CD4-positive, alpha-beta memory T cell (primary cell): ENCODE measurements around the gene HBM. TPM values are rescaled to one million over a fixed set of nuclear protein-coding genes. Genes with fewer than 3 reads are reported as not detected.

Experiments
- CTCF ChIA-PET: fragments of 350-600 bp; sonication (Branson Sonifier 250); formaldehyde crosslinking; loops from one replicate; lab custom pipeline; 2021; ENCODE audit warnings: inconsistent platforms; ENCODE audit not compliant: partially characterized antibody; lab: Charles Lee
- POLR2A ChIA-PET: fragments of 350-600 bp; sonication (Branson Sonifier 250); formaldehyde crosslinking; loops from one replicate; lab custom pipeline; 2021; ENCODE audit not compliant: partially characterized antibody; lab: Charles Lee
- DNase-seq, 5 donors: peaks; one replicate each; pipeline versions ENCODE4 v3.0.0 to v3.0.0-alpha.2; 2020 to 2022; ENCODE audit warnings: mixed read lengths in 1 of 5
- H3K27ac ChIP-seq: one replicate; pipeline ENCODE4 v1.7.0; 2013; ENCODE audit warnings: low read depth, low read length
- H3K27me3 ChIP-seq: 2 replicates; pipeline ENCODE4 v1.7.0; 2013; ENCODE audit warnings: mild to moderate bottlenecking, low read length, moderate library complexity; ENCODE audit not compliant: insufficient read depth
- H3K36me3 ChIP-seq: 2 replicates; pipeline ENCODE4 v1.7.0; 2013; ENCODE audit warnings: mild to moderate bottlenecking, low read length, moderate library complexity; ENCODE audit not compliant: insufficient read depth
- H3K4me1 ChIP-seq: 2 replicates; pipeline ENCODE4 v1.7.0; 2013; ENCODE audit warnings: mild to moderate bottlenecking, low read length, moderate library complexity; ENCODE audit not compliant: insufficient read depth
- H3K4me3 ChIP-seq, 2 donors: one replicate each; pipeline ENCODE4 v1.7.0; 2013; ENCODE audit warnings: low read length in 2 of 2, mild to moderate bottlenecking in 1 of 2
- H3K9me3 ChIP-seq, 2 donors: one replicate each; pipeline ENCODE4 v1.7.0; 2013; ENCODE audit warnings: low read length in 2 of 2, control low read depth in 1 of 2; ENCODE audit not compliant: control insufficient read depth in 1 of 2
- H3K27ac Mint-ChIP-seq, 7 donors: one replicate each; pipeline ENCODE4 v1.8.0; 2020 to 2021; ENCODE audit warnings: mixed read lengths in 7 of 7, mild to moderate bottlenecking in 6 of 7, inconsistent platforms in 3 of 7, moderate library complexity in 3 of 7
- H3K27me3 Mint-ChIP-seq, 2 donors: one replicate each; pipeline ENCODE4 v1.8.0; 2020 to 2021; ENCODE audit warnings: mixed read lengths in 2 of 2
- H3K36me3 Mint-ChIP-seq, 2 donors: one replicate each; pipeline ENCODE4 v1.8.0; 2020 to 2021; ENCODE audit warnings: mixed read lengths in 2 of 2, inconsistent platforms in 1 of 2, mild to moderate bottlenecking in 1 of 2
- H3K4me1 Mint-ChIP-seq, 4 donors: one replicate each; pipeline ENCODE4 v1.8.0; 2020 to 2021; ENCODE audit warnings: mixed read lengths in 4 of 4, mild to moderate bottlenecking in 1 of 4
- H3K4me3 Mint-ChIP-seq, 8 donors: one replicate each; pipeline ENCODE4 v1.8.0; 2020 to 2021; ENCODE audit warnings: mixed read lengths in 8 of 8, mild to moderate bottlenecking in 7 of 8, moderate library complexity in 6 of 8, inconsistent platforms in 3 of 8
- H3K9me3 Mint-ChIP-seq, 8 donors: one replicate each; pipeline ENCODE4 v1.8.0; 2020 to 2021; ENCODE audit warnings: mixed read lengths in 8 of 8, mild to moderate bottlenecking in 5 of 8, inconsistent platforms in 3 of 8, moderate library complexity in 1 of 8
- intact Hi-C: fragments of 100-400 bp; cut with micrococcal nuclease; formaldehyde crosslinking; loops from one replicate; pipeline ENCODE4 v1.15.1; 2023
- polyA plus RNA-seq, 2 donors: library from polyadenylated mRNA; unstranded; fragments of 300-500 nt; fragmentation: Illumina TruSeq; gene quantifications; one replicate each; pipeline ENCODE4 v1.2.3, GENCODE V29; 2021
- total RNA-seq, 2 experiments: library from RNA; stranded (reverse); gene quantifications; one replicate each; pipeline ENCODE4 v1.2.3, GENCODE V29; 2021

HBM gene
- total and polyA plus RNA-seq, 4 experiments from 2014 or later, result not detected

DNA sequence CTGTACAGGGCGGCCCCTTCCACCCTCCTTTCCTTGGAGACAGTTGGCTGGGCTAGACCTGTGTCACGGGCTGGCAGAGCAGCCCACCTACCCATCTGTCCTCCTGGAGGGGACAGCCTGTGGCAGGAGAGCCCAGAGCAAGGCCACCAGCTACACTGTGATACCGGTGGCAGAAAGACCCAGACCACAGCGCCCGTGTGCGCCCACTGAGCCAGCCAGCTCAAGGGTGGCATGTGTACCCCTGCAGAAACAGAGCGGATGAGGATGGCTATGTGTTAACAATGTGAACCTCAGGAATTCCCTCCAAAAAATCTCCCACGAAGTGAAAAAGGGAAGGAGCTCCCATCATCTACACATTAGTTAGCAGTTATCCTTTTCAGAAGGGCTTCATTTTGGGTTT is 21.6 kb downstream of the HBM start:
- no peak for DNase-seq
- H3K36me3 ChIP-seq, result peaks cover 35% of the 10 kb centered on the region
- Mint-ChIP-seq H3K4me3 (no peak overlapping the region), H3K27me3 (no peaks in the 10 kb centered on the region), H3K27ac (no peak overlapping the region), H3K36me3 (peaks cover 19 to 38% of the 10 kb centered on the region in 2 donors), H3K4me1 (peaks cover 0 to 4% (median 3%) of the 10 kb centered on the region in 4 donors), H3K9me3 (peaks cover 0 to 2% (median 0%) of the 10 kb centered on the region in 8 donors)
- CTCF ChIA-PET, result interaction anchor here (0.9 kb wide), 1 partner anchor 9 kb away, joined by 3 read pairs; no protein-coding TSS in a partner anchor
- H3K27ac ChIP-seq, result no peak overlapping the region
- H3K27me3 ChIP-seq, result no peaks in the 10 kb centered on the region
- no peaks in the 10 kb centered on the region for H3K9me3 ChIP-seq
- H3K4me1 ChIP-seq, result no peaks in the 10 kb centered on the region
- intact Hi-C loops, result no loop called here
- POLR2A ChIA-PET, result no interaction called here
- no peak overlapping the region for H3K4me3 ChIP-seq

DNA sequence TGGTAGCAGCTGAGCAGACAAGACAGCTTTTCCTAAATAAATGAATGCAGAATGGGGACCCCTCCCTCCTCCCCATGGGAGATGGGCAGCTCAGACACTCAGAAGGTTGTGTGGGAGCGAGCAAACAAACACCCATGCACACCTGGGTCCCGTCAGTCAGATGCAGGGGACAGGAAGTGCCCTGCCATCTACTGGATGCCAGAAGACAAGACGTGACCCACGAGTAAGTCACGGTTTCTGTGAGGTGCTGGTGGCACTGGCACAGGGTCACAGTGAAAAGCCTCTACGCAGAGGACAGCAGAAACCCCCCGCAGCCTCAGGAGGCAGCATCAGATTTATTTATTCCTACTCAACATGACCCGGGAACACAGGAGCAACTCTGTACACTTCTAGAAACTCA is 22.9 kb downstream of the HBM start:
- Mint-ChIP-seq H3K4me1 (peaks cover 0 to 4% (median 3%) of the 10 kb centered on the region in 4 donors), H3K27me3 (no peaks in the 10 kb centered on the region), H3K9me3 (peaks cover 0 to 2% (median 0%) of the 10 kb centered on the region in 8 donors), H3K27ac (peak overlapping the region in 5 of 7 donors; percentile 22 to 78 (median 72)), H3K4me3 (no peak overlapping the region), H3K36me3 (peaks cover 24 to 47% of the 10 kb centered on the region in 2 donors)
- no peaks in the 10 kb centered on the region for H3K9me3 ChIP-seq
- ChIA-PET CTCF (interaction anchor here (0.7 to 1.2 kb wide), 2 partner anchors 123 to 138 kb away, joined by 3 to 5 read pairs; no protein-coding TSS in a partner anchor), POLR2A (no interaction called here)
- no peaks in the 10 kb centered on the region for H3K4me1 ChIP-seq
- intact Hi-C loops, result no loop called here
- H3K4me3 ChIP-seq, result no peak overlapping the region
- no peaks in the 10 kb centered on the region for H3K27me3 ChIP-seq
- no peak overlapping the region for H3K27ac ChIP-seq
- peaks cover 41% of the 10 kb centered on the region for H3K36me3 ChIP-seq
- DNase-seq, result peak in 2 of 5 donors; percentile 21 to 28

DNA sequence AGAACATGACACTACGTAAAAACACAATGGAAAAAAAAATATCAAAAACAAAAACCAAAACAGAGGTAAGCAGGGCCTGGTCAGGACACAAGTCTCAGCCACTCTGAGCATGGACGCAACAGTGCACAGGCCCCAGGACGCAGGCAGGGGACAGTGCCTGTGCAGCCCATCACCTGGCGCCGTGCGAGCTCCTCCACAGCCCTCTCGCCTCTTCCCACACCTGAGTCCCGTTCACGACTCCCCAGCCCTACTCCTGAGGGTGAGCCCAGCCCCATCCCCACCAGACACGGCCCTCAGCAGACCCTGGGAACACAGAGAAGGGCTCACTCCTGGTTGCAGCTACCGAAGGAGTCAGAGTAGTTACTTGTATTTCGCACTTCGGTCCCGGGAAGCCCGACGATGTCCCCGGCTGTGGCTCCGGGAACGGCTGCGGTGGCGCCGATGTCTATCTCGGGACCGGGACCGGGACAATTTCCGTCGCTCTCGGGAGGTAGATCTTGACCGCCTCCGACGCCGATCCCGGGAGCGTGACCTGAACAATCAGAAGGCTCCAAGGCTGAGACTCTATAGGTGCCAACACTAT is 23.9 kb downstream of the HBM start:
- peaks cover 0 to 2% (median 0%) of the 10 kb centered on the region in 8 donors for H3K9me3 Mint-ChIP-seq

DNA sequence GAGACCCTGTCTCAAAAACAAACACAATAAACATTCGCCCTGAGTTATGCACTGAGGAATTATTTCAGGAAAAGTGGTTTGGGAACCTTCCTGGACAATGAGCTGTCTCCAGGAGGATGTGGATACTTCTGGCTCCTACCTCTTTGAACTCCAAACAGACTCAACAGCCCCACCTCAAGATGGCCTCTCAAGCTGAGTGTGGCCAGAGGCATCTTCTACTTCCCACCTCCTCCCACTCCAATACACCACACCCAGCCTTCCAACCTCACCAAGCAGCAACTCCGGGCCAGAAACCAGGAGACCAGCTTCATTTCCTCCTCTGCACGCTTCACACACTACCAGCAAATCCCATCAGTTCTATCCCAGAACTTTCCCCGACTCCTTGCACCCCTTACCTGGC is 26.1 kb downstream of the HBM start:
- Histone ChIP-seq H3K27me3 (no peaks in the 10 kb centered on the region), H3K4me1 (no peaks in the 10 kb centered on the region), H3K36me3 (peaks cover 60% of the 10 kb centered on the region), H3K4me3 (no peak overlapping the region), H3K9me3 (no peaks in the 10 kb centered on the region), H3K27ac (no peak overlapping the region)
- Mint-ChIP-seq H3K36me3 (peaks cover 29 to 72% of the 10 kb centered on the region in 2 donors), H3K9me3 (peaks cover 0 to 2% (median 0%) of the 10 kb centered on the region in 8 donors), H3K27ac (peak overlapping the region in 5 of 7 donors; percentile 19 to 60 (median 36)), H3K4me3 (no peak overlapping the region), H3K4me1 (peaks cover 0 to 4% (median 3%) of the 10 kb centered on the region in 4 donors), H3K27me3 (no peaks in the 10 kb centered on the region)
- intact Hi-C loops, result no loop called here
- ChIA-PET POLR2A (interaction anchor here (0.6 kb wide), 1 partner anchor 38 kb away, joined by 3 read pairs; the partner anchor contains the start of gene LUC7L), CTCF (interaction anchor here (0.5 to 2.0 kb wide), 5 partner anchors 9 to 306 kb away, joined by 3 to 5 read pairs (median 4); no protein-coding TSS in a partner anchor)
- DNase-seq, result no peak

More for the DNA sequence above, 23.9 kb downstream of the HBM start:
- H3K27ac ChIP-seq, result no peak overlapping the region
- DNase-seq, result no peak
- intact Hi-C loops, result no loop called here
- peaks cover 49% of the 10 kb centered on the region for H3K36me3 ChIP-seq
- H3K9me3 ChIP-seq, result no peaks in the 10 kb centered on the region
- H3K27me3 ChIP-seq, result no peaks in the 10 kb centered on the region
- Mint-ChIP-seq H3K4me1 (peaks cover 0 to 4% (median 3%) of the 10 kb centered on the region in 4 donors), H3K27me3 (no peaks in the 10 kb centered on the region), H3K36me3 (peaks cover 25 to 55% of the 10 kb centered on the region in 2 donors), H3K27ac (peak overlapping the region in 1 of 7 donors; percentile 14), H3K4me3 (no peak overlapping the region)
- H3K4me1 ChIP-seq, result no peaks in the 10 kb centered on the region
- no peak overlapping the region for H3K4me3 ChIP-seq
- CTCF ChIA-PET, result no interaction called here
- POLR2A ChIA-PET, result no interaction called here

DNA sequence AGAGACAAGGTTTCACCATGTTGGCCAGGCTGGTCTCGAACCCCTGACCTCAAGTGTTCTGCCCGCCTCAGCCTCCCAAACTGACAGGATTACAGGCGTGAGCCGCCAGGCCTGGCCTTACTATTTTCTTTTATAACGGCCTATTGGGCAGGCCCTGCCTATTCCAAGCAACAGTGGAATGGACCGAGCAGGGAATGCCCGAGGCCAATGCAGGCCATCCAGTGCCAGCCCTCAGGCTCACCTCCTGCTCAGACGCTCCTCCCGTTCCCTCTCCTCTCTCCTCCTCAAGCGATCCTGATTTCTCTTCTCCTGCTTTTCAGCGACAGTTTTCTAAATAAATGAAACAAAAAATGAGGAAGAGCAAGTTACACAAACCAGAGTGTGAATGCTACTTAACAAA is 26.9 kb downstream of the HBM start:
- CTCF ChIA-PET, result interaction anchor here (1.1 to 2.0 kb wide), 2 partner anchors 11 to 96 kb away, joined by 5 read pairs; no protein-coding TSS in a partner anchor
- H3K36me3 ChIP-seq, result peaks cover 66% of the 10 kb centered on the region
- no peak overlapping the region for H3K27ac ChIP-seq
- DNase-seq, result no peak
- Mint-ChIP-seq H3K27me3 (no peaks in the 10 kb centered on the region), H3K36me3 (peaks cover 34 to 75% of the 10 kb centered on the region in 2 donors), H3K27ac (peak overlapping the region in 1 of 7 donors; percentile 62), H3K4me3 (no peak overlapping the region), H3K9me3 (no peaks in the 10 kb centered on the region), H3K4me1 (peaks cover 0 to 4% (median 3%) of the 10 kb centered on the region in 4 donors)
- no peaks in the 10 kb centered on the region for H3K27me3 ChIP-seq
- no peaks in the 10 kb centered on the region for H3K4me1 ChIP-seq
- POLR2A ChIA-PET, result interaction anchor here (0.6 kb wide), 1 partner anchor 188 kb away, joined by 5 read pairs; no protein-coding TSS in a partner anchor
- H3K9me3 ChIP-seq, result no peaks in the 10 kb centered on the region
- intact Hi-C loops, result no loop called here
- H3K4me3 ChIP-seq, result no peak overlapping the region

DNA sequence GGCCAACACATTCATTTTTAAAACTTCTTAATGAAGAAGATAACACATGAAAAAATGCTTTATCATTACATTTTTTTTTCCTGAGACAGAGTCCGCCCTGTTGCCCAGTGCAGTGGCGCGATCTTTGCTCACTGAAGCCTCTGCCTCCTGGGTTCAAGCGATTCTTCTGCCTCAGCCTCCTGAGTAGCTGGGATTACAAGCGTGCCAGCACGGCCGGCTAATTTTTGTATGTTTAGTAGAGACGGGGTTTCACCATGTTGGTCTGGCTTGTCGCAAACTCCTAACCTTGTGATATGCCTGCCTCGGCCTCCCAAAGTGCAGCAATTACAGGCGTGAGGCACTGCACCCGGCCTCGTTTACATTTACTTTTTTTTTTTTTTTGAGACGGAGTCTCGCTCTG is 27.7 kb downstream of the HBM start:
- Mint-ChIP-seq H3K27me3 (no peaks in the 10 kb centered on the region), H3K9me3 (no peaks in the 10 kb centered on the region), H3K27ac (no peak overlapping the region), H3K4me3 (no peak overlapping the region), H3K36me3 (peaks cover 36 to 77% of the 10 kb centered on the region in 2 donors), H3K4me1 (peaks cover 0 to 4% (median 3%) of the 10 kb centered on the region in 4 donors)
- ChIA-PET CTCF (no interaction called here), POLR2A (no interaction called here)
- Histone ChIP-seq H3K9me3 (no peaks in the 10 kb centered on the region), H3K36me3 (peaks cover 70% of the 10 kb centered on the region), H3K4me3 (no peak overlapping the region), H3K27me3 (no peaks in the 10 kb centered on the region), H3K4me1 (no peaks in the 10 kb centered on the region), H3K27ac (no peak overlapping the region)
- DNase-seq, result no peak
- intact Hi-C loops, result no loop called here

DNA sequence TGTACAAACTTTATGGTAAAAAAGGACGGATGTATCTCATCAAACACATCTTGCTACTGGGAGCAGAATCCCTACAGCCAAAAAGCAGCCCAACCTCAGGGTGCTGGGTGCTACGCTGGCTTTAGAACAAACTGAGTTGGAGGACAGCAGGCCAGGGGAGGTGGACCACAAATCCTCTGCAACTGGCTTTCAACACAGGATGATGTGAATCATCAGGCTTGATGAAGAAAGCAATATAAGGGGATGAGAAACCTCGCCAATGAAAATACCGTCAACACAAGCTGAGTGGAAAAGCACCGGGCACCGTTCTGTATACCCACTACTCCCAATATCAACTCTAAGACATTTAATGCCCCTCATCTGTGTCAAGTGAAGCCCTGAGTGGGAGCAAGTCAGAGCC is 28.7 kb downstream of the HBM start:
- Histone ChIP-seq H3K9me3 (no peaks in the 10 kb centered on the region), H3K4me1 (no peaks in the 10 kb centered on the region), H3K36me3 (peaks cover 71% of the 10 kb centered on the region), H3K4me3 (no peak overlapping the region), H3K27me3 (no peaks in the 10 kb centered on the region), H3K27ac (no peak overlapping the region)
- Mint-ChIP-seq H3K4me3 (no peak overlapping the region), H3K27ac (peak overlapping the region in 1 of 7 donors; percentile 15), H3K27me3 (no peaks in the 10 kb centered on the region), H3K36me3 (peaks cover 37 to 74% of the 10 kb centered on the region in 2 donors), H3K9me3 (no peaks in the 10 kb centered on the region), H3K4me1 (no peaks in the 10 kb centered on the region)
- ChIA-PET POLR2A (no interaction called here), CTCF (no interaction called here)
- no peak for DNase-seq
- intact Hi-C loops, result no loop called here
